DOHH2 (cell line): ENCODE results near the gene NFIA.

Experiments
- EZH2phosphoT487 ChIP-seq: fragments of 200-600 bp; sonication (generic); IDR thresholded peaks from 2 replicates; pipeline ENCODE4 v1.6.1; 2017; ENCODE audit warnings: borderline replicate concordance, mild to moderate bottlenecking, antibody characterized with exemption, low read length, moderate library complexity, mixed read lengths
- TF ChIP-seq, protein P1 (sequence below): fragments of 200-600 bp; sonication (generic); IDR thresholded peaks from one replicate; pipeline ENCODE4 v1.5.1; 2014; ENCODE audit warnings: antibody characterized with exemption, mild to moderate bottlenecking, low read depth, low read length; ENCODE audit not compliant: poor library complexity, severe bottlenecking

DNA sequence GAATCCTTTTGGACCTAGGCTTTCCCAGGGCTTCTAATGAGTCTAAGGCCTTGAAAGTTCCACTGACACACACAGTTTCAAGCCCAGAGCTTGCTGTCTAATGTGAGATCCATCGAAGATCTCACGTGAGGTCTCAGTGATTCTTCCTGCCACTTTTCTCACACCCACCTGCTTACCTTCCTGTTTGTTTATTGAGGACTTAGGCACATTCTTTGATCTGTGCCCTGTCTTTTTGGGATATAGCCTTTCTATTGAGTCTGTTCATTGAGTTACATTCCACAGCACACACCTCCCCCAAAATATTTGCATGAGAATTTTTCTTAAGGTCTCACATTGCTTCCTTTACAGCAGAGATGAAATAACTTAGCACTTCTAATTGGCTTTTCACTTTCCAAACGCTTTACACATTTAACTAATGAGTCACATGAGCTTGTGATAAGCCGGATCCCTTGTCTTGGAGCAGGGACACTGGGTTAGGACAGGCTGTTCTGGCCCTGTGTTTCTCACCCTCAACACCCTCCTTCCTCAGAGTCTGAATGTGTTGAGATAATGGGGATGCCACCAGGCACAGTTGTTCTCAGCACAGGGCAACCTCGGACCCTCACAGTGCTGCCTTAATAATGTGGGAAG lies 354.2 kb downstream of the NFIA start:
- TF ChIP-seq, protein P1, sequence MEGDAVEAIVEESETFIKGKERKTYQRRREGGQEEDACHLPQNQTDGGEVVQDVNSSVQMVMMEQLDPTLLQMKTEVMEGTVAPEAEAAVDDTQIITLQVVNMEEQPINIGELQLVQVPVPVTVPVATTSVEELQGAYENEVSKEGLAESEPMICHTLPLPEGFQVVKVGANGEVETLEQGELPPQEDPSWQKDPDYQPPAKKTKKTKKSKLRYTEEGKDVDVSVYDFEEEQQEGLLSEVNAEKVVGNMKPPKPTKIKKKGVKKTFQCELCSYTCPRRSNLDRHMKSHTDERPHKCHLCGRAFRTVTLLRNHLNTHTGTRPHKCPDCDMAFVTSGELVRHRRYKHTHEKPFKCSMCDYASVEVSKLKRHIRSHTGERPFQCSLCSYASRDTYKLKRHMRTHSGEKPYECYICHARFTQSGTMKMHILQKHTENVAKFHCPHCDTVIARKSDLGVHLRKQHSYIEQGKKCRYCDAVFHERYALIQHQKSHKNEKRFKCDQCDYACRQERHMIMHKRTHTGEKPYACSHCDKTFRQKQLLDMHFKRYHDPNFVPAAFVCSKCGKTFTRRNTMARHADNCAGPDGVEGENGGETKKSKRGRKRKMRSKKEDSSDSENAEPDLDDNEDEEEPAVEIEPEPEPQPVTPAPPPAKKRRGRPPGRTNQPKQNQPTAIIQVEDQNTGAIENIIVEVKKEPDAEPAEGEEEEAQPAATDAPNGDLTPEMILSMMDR: no peak
- no peak for TF ChIP-seq EZH2phosphoT487
